ENCODE measurements around the gene THRAP3. TPM values are rescaled to one million over a fixed set of nuclear protein-coding genes. Genes with fewer than 3 reads are reported as not detected.
"Not testable (repeated sequence)": the region's sequence is repeated elsewhere in the genome, so short reads cannot be mapped to it uniquely, and the experiment has no call there.

THRAP3 gene
- total RNA-seq, 1 donor from 2014 or later = 139 TPM

- intact Hi-C loops (cut with micrococcal nuclease) = no loop called here
Observed at GRCh38 chr1:36239941-36240637, 15.8 kb downstream of the THRAP3 start.

DNA sequence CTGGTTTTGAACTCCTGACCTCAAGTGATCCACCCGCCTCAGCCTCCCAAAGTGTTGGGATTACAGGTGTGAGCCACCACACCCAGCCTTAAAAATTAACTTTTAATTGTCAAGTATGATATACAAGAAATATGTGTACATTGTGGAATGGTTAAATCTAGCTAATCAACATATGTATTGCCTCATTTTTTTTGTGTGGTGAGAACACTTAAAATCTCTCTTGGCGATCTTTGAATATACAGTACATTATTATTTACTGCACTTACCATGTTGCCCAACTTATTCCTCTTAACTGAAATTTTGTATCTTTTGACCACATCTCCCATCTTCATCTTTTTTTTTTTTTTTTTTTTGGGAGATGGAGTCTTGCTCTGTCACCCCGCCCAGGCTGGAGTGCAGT is 23.3 kb downstream of the THRAP3 start:
- intact Hi-C loops (cut with micrococcal nuclease) = no loop called here

DNA sequence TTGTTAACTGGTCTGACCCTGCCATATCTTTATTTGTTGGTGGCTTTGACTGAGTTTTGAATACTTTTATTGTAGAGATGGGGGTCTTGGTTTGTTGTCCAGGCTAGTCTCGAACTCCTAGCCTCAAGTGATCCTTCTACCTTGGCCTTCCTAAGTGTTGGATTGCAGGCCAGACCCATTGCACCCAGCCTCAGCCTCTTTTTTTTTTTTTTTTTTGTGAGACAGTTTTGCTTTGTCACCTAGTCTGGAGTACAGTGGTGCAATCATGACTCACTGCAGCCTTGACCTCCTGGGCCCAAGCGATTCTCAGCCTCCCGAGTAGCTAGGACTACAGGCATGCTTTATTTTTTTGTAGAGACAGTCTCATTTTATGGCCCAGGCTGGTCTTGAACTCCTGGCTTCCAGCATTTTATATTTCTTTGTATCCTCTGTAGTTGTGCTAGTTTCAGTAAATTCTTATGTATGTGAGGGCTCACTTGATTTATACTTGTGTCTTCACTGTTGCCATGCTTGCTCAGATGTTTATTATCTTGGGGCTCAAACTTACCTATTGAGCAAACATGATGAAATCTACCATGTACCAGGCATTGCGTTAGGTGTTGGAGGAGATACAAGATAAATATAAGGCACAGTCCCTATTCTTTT is 24.1 kb downstream of the THRAP3 start:
- intact Hi-C loops (cut with micrococcal nuclease) = no loop called here

DNA sequence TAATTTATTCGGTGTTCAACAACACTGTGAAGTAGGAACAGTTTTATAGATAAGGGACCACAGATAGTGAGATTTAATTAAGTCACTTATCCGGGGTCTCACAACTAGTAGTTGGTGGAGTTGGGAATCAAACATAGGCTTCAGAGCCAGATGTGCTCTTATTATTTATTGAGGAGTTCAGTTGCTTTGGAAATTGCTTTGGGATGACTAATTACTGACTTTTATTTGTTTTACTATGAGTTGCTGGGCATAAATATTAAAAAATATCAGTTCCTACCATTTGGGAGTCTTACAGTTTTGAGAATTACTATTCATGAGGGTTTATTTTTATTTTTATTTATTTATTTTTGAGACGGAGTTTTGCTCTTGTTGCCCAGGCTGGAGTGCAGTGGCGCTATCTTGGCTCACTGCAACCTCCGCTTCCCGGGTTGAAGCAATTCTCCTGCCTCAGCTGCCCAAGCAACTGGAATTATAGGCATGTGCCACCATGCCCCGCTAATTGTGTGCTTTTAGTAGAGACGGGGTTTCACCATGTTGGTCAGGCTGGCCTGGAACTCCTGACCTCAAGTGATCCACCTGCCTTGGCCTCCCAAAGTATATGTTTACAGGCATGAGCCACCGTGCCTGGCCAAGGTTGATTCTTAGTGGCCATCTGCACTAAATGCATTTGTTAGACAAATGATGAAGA is 27.7 kb downstream of the THRAP3 start:
- intact Hi-C loops (cut with micrococcal nuclease) = no loop called here

DNA sequence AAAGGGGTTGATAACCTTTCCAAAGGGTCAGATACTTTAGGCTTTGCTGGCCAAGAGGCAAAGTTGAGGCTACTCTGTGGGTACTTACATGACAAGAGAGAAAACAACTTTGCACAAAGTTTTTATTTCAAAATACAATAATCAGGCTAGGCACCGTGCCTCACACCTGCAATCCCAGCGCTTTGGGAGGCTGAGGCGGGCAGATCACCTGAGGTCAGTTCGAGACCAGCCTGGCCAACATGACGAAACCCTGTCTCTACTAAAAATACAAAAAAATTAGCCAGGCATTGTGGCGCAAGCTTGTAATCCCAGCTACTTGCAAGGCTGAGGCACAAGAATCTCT is 28.2 kb downstream of the THRAP3 start:
- intact Hi-C loops (cut with micrococcal nuclease) = not testable (repeated sequence)

DNA sequence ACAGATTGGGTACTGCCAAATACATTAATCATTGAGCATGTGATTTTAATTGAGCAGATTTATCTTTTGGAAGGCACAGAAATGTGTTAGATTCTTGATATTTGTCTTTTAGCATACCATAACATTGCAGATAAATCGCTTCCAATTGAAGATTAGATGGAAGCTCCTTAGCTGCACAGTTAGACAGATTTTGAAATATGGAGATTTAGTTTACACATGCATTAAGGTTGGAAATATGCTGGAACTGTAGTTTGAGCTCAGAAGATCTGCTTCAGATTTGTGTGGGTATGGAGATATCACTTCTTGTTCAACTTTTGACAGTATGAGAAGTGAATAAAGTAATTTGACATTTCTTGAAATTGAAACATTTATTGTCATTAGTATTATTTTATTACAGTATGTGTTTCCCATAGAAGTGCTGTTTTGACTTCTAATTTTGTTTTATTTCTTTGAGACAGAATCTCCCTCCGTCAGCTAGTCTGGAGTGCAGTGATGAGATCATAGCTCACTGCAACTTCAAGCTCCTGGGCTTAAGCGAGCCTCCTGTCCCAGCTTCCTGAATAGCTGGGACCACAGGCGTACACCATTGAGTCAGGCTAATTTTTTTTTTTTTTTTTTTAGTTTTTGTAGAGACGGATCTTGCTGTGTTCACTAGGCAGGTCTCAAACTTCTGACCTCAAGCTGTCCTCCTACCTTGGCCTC is 29.1 kb downstream of the THRAP3 start:
- intact Hi-C loops (cut with micrococcal nuclease) = no loop called here

GRCh38 chr1:36256558-36257374 is 32.5 kb downstream of the THRAP3 start:
- intact Hi-C loops (cut with micrococcal nuclease) = no loop called here

- intact Hi-C loops (cut with micrococcal nuclease) = no loop called here
Observed at GRCh38 chr1:36257375-36257767, 33.1 kb downstream of the THRAP3 start.

DNA sequence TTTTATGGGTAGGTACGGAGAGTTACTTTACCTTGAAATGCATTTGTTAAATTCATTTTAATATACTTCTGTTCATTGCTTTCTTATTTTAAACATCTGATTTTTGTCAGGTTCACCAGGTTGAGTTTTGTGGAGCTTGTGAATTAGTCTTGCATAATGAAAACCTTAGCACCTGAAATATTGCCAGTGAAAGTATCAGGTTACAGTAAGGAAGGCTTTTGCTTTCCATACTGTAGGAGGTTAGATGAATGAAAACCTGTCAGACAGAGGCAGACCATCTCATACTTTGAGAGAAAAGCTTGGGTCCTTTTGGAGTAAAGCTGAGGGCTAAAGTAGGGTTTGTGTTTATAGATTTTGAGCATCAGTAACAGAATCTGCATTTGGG is 34.7 kb downstream of the THRAP3 start:
- intact Hi-C loops (cut with micrococcal nuclease) = no loop called here

- intact Hi-C loops (cut with micrococcal nuclease) = no loop called here
Observed at GRCh38 chr1:36268981-36269380, 44.7 kb downstream of the THRAP3 start.

GRCh38 chr1:36269408-36269838 is 45.2 kb downstream of the THRAP3 start:
- intact Hi-C loops (cut with micrococcal nuclease) = no loop called here

DNA sequence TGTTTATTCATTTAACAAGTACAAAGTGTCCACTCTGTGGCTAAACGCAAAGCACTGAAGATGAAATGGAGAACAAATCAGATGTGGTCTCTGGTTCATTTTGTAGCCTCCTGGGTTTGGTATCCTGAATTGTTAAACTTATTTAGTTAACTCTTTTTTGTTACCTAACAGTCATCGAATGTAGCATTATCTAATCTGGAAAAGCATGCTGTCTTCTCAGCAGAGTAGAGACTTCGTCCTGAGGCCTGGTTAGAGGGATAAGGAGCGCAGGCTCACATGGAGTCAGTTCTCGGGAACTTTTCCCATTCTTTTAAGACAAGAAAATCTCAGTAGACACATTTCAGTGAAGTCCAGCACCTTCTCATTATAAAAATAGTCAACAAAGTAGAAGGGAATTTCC is 48.8 kb downstream of the THRAP3 start:
- intact Hi-C loops (cut with micrococcal nuclease) = no loop called here

- intact Hi-C loops (cut with micrococcal nuclease) = no loop called here
Observed at GRCh38 chr1:36274201-36274600, 50.0 kb downstream of the THRAP3 start.

GRCh38 chr1:36276688-36277087 is 52.4 kb downstream of the THRAP3 start:
- intact Hi-C loops (cut with micrococcal nuclease) = no loop called here

DNA sequence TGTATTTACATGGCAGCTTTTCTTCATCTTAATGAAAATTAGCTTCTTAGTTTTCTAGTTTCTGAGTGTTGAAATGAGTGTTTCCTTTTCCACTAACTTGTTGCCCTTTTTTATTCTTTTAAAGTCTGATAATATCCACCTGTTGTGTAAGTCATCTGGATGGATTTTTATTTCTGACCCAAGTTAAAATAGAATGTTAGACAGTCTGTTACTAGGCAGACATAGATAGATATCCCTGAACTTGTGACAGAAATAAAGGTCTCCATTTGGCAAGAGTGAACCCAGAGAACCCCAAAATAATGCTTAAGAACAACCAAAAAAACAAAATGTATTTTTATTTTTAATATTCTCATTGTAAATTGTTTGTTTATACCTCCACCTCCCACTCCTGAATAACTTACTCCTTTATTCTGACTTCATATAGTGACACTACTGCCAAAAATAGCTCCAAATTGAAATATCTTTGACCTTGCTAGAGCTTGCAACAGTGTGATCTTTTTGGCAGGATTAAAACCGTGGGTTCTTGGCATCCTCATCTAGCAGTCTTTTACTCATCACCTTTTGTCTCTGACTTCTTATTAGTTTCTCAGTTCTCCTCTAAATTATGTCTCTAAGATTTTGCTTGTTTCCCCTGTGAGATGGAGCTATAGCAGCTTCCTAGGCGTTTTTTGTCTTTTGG is 55.0 kb downstream of the THRAP3 start:
- intact Hi-C loops (cut with micrococcal nuclease) = no loop called here

DNA sequence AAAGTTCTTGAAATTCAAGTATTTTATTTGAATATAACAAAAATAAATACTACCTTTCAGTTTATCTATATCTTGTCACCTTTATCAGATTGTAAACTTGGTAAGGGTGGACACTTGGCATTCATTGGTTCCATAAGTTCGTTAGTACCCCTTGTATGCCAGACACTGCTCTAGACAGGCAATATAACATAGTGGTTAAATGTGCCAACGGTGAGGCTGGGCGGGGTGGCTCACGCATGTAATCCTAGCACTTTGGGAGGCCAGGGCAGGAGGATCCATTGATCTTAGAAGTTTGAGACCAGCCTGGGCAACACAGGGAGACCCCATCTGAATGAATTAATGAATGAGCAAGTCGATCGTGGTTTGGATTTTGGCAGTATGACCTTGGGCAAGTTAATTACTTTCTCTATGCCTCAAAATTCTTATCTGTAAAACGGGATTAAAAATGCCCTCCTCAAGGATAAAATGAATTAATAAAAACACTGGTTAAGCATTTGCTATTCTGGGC is 55.6 kb downstream of the THRAP3 start:
- intact Hi-C loops (cut with micrococcal nuclease) = no loop called here

GRCh38 chr1:36284061-36284460 is 59.8 kb downstream of the THRAP3 start:
- intact Hi-C loops (cut with micrococcal nuclease) = no loop called here

DNA sequence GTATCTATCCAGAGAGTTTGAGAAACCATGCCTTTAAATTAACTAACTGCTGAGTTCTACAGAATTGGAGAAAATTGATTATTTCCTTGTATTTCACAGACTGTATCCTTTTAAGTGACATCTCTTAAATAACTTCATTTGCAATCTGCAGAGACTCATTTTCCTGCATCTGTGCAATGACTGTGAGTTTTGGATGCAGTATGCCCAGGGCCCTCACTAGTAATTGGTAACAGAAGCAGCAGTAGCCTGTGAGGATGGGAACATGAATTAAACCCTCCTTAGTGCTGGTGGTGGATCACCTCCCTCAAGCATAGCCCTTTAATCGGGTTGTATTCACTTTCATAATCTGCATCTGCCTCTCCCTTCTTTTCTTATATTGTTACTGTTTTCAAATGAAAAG is 60.3 kb downstream of the THRAP3 start:
- intact Hi-C loops (cut with micrococcal nuclease) = no loop called here

DNA sequence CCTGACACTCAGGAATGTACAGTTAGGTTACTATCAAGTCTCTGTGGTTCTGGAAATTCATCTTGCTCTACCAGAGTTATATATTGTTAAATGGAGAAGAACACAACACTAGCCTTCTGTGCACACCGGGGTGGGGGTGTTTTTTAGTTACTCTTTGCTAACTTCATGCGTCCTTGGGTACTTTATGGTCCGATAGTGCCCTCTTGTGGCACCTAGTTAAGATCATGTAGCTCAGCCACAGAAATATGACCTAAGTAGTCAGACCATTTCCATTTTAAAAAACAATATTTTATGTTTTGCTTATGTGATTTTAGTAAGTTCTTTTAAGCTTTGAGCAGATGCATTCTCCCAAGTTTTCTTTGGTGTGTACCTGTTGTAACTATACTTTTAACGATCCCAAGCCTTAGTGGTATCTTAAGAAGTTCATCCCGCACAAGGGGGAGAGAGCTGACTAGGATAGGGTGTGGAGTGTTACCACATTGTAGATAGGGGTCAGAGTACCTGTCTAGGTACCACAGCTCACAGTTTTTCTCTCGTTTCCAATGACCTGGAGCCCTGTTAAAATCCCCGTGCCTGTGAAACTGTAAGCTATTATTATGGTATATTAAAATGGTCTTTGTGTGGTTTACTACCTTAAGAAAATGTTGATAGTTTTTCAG is 61.3 kb downstream of the THRAP3 start:
- intact Hi-C loops (cut with micrococcal nuclease) = loop anchor here (1.0 kb wide), 5 partner anchors 61 to 186 kb away; partner anchors contain the start of genes THRAP3 and TRAPPC3

- intact Hi-C loops (cut with micrococcal nuclease) = no loop called here
Observed at GRCh38 chr1:36286802-36287201, 62.6 kb downstream of the THRAP3 start.

Data from T-helper 1 cell treated with Interleukin-12 subunit alpha and Interleukin-12 subunit beta and Interleukin-4 antibody, amounts not matched to agents 30 ng/mL and 1 ng/mL, for 36 hours (primary cell).